ENCODE results near the gene SURF4.

Gene SURF4

GRCh38 chr9:133419005-133419404 lies 43.1 kb upstream of the SURF4 start:
- H3K4me3 ChIP-seq (ENCODE audit: low read depth, low read length) = no peak overlapping the region
- no peak for DNase-seq (ENCODE audit: low read depth)
- TF ChIP-seq, protein P1, sequence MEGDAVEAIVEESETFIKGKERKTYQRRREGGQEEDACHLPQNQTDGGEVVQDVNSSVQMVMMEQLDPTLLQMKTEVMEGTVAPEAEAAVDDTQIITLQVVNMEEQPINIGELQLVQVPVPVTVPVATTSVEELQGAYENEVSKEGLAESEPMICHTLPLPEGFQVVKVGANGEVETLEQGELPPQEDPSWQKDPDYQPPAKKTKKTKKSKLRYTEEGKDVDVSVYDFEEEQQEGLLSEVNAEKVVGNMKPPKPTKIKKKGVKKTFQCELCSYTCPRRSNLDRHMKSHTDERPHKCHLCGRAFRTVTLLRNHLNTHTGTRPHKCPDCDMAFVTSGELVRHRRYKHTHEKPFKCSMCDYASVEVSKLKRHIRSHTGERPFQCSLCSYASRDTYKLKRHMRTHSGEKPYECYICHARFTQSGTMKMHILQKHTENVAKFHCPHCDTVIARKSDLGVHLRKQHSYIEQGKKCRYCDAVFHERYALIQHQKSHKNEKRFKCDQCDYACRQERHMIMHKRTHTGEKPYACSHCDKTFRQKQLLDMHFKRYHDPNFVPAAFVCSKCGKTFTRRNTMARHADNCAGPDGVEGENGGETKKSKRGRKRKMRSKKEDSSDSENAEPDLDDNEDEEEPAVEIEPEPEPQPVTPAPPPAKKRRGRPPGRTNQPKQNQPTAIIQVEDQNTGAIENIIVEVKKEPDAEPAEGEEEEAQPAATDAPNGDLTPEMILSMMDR (conservative IDR thresholded peaks at IDR 0.05; ENCODE audit: low read depth, low read length) = no peak

- peak; percentile 88 for DNase-seq (ENCODE audit: low read depth)
- TF ChIP-seq, protein P1 (conservative IDR thresholded peaks at IDR 0.05; ENCODE audit: low read depth, low read length) = no peak
- peak within 1 kb of the TSS; percentile 79 for H3K4me3 ChIP-seq (ENCODE audit: low read depth, low read length)
These were observed 41.9 kb upstream of the SURF4 start, which contains the start of gene REXO4 for GRCh38 chr9:133417541-133418461. Gene REXO4, minus strand, starts transcription at chr9:133418010. Its CDS starts 166 bp downstream, at chr9:133417844.

DNA sequence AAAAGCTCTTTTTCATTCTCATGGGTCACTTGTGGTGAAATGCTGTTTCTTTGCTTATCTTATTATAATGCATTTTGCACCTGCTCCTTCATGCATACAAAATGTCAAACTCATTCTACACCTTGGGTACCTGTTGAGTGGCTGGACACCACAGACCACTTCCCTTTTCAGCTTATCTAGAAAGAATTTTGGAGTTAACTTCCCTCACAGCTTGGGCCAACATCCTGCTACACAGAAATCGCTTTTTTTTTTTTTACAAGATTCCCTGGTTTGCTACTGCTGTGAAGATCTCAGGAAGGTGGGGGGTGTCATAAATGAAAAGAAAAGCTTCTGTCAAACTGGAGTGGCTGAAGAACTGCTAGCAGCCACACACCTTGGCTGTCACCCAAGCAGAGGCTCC lies 39.3 kb upstream of the SURF4 start:
- DNase-seq (ENCODE audit: low read depth) = no peak
- no peak overlapping the region for H3K4me3 ChIP-seq (ENCODE audit: low read depth, low read length)
- TF ChIP-seq, protein P1 (conservative IDR thresholded peaks at IDR 0.05; ENCODE audit: low read depth, low read length) = no peak

DNA sequence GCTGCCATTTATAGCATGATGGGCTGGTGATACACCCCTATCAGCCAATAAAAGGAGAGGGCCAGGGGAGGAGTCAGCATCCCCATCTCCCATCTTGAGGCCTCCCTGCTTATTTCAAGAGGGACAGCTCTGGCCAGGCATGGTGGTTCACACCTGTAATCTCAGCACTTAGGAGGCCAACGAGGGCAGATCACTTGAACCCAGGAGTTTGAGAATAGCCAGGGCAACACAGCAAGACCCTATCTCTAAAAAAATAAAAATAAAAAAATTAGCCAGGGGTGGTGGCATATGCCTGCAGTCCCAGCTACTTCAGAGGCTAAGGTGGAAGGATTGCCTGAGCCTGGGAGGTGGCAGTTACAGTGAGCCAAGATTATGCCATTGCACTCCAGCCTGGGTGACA lies 32.2 kb upstream of the SURF4 start:
- TF ChIP-seq, protein P1 (conservative IDR thresholded peaks at IDR 0.05; ENCODE audit: low read depth, low read length) = no peak
- no peak for DNase-seq (ENCODE audit: low read depth)
- H3K4me3 ChIP-seq (ENCODE audit: low read depth, low read length) = no peak overlapping the region

DNA sequence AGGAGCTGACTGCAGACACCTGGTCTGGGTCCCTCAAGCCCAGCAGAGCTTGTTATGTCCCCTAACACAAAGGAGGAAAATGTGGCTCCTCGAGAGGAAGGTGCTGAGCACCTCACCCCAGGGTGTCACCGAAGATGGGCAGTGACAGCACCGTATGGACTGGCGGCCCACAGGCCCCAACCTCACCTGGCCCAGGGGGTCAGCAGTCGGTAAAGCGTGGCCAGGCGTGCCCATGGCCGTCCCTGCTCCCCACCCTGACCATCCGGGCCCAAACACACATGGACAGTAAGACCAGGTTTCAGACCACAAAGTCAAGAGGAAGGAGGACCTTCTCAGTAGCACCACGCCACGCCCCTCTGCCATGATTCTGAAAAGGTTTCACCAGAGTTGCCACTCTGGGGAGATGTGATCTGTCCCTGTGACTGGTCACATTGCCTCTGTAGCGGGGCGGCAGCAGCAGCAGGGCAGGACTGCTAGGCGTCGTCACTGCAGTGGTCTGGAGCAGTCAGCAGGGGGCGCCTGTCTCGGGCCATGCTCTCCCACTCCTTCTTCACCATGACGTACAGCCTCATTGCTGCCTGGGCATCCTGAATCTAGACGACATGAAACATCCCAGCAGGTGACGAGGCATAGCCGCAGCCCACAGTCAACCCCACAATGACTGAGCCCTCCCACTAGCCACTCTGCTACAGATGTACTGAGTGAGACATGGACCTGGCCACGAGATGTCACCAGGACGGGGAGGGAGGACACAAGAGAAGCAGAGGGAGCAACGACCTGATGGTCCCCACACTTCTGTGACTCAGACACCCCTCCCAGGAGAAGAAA lies 30.8 kb upstream of the SURF4 start:
- TF ChIP-seq, protein P1 (conservative IDR thresholded peaks at IDR 0.05; ENCODE audit: low read depth, low read length) = peak; percentile 93
- H3K4me3 ChIP-seq (ENCODE audit: low read depth, low read length) = no peak overlapping the region
- DNase-seq (ENCODE audit: low read depth) = peak; percentile 85

DNA sequence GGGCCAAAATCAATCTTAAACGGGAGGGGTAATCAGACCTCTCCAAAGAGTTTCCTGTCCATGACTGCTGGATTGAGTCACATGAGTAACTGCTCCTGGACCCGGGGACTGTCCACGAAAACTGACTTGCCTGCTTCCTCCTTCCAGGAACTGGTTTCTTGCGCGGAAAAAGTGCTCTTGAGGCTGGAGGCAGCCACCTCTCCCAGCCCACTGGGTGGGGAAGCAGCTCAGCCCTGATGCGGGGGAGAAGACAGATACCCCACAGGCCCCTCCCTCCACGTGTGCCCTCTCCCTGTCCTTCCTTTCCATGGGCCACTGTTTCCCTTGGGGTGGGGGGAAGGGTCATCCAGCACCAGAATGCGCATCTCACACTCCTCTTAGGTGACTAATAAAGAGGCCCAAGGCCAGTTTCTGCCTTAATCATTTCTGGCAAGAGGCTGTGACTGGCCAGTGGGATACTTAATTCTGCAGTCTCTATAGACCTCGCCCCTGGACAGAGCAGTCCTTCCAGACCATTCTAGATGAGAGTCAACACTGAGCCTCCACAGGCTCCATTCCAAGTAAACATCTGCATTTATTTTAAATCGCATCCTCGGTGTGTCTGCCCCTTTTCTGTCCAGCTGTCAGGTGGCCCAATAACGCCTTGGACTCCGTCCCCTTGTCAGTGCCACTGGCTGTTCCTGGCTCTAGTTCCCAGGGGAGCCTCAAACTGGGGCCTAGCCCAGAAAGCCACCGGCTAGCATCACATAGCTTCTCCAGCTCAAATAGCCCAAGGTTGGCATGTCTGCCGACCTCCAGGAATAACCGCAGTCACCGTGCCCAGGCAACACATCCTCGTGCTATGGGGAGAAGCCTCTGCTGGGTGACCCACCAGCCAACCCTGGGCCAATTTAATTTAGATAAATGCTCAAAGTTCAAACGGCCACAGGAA lies 29.9 kb upstream of the SURF4 start:
- TF ChIP-seq, protein P1 (conservative IDR thresholded peaks at IDR 0.05; ENCODE audit: low read depth, low read length) = no peak
- DNase-seq (ENCODE audit: low read depth) = no peak
- no peak overlapping the region for H3K4me3 ChIP-seq (ENCODE audit: low read depth, low read length)

Measured in choroid plexus epithelial cell (primary cell).